Activated CD4-positive, alpha-beta T cell treated with anti-CD3 and anti-CD28 coated beads for 1 hour (primary cell): Measurements from ENCODE around the gene ATP11A.
A peak's percentile ranks its signal among the peaks of the same experiment; 100 is the strongest.
"Not testable (repeated sequence)": the region's sequence is repeated elsewhere in the genome, so short reads cannot be mapped to it uniquely, and the experiment has no call there.

Source experiments
- DNase-seq: peaks from one replicate; pipeline ENCODE4 v3.0.0-alpha.2; 2020

The ATP11A gene

GRCh38 chr13:112671359-112671758 is 18.5 kb upstream of the ATP11A start:
- no peak for DNase-seq

GRCh38 chr13:112672651-112673284 is 17.1 kb upstream of the ATP11A start:
- DNase-seq: no peak

- DNase-seq: no peak
Measured at GRCh38 chr13:112674412-112675365, 15.1 kb upstream of the ATP11A start.

- no peak for DNase-seq
Measured at GRCh38 chr13:112675366-112675756, 14.5 kb upstream of the ATP11A start.

- DNase-seq: not testable (repeated sequence)
Measured at GRCh38 chr13:112677421-112677962, 12.3 kb upstream of the ATP11A start.

GRCh38 chr13:112679381-112679780 is 10.5 kb upstream of the ATP11A start:
- DNase-seq: no peak

GRCh38 chr13:112679932-112680677 is 9.7 kb upstream of the ATP11A start:
- no peak for DNase-seq

- DNase-seq: no peak
Measured at GRCh38 chr13:112680741-112681360, 9.0 kb upstream of the ATP11A start.

- DNase-seq: no peak
Measured at GRCh38 chr13:112683581-112683980, 6.3 kb upstream of the ATP11A start.

GRCh38 chr13:112684071-112684845 is 5.6 kb upstream of the ATP11A start:
- no peak for DNase-seq

GRCh38 chr13:112685189-112685805 is 4.5 kb upstream of the ATP11A start:
- not testable (repeated sequence) for DNase-seq

GRCh38 chr13:112685896-112686295 is 3.9 kb upstream of the ATP11A start:
- no peak for DNase-seq

- no peak for DNase-seq
Measured at GRCh38 chr13:112686364-112686763, 3.5 kb upstream of the ATP11A start.

- no peak for DNase-seq
Measured at GRCh38 chr13:112686987-112687386, 2.9 kb upstream of the ATP11A start.

GRCh38 chr13:112687836-112688559 is 1.8 kb upstream of the ATP11A start:
- DNase-seq: no peak

- DNase-seq: peak; percentile 20
Measured at GRCh38 chr13:112688560-112689302, 1.1 kb upstream of the ATP11A start.

GRCh38 chr13:112690283-112690929 is 568 bp downstream of the ATP11A start:
- no peak for DNase-seq

GRCh38 chr13:112692104-112692503 is 2.3 kb downstream of the ATP11A start:
- DNase-seq: no peak

GRCh38 chr13:112692586-112692985 is 2.7 kb downstream of the ATP11A start:
- DNase-seq: no peak
